LNCaP clone FGC (cell line): Measurements from ENCODE around the gene PPP2R5C.

Experiments
- DNase-seq: peaks from one replicate; pipeline ENCODE4 v3.0.0-alpha.2; 2011; ENCODE audit warnings: low read depth
- H3K4me3 ChIP-seq: 2 replicates; pipeline ENCODE4 v1.5.1; 2011; ENCODE audit warnings: mild to moderate bottlenecking, low read depth, low read length, control low read depth
- TF ChIP-seq, protein P1 (sequence below): IDR thresholded peaks from 2 replicates; pipeline ENCODE4 v1.5.1; 2012; ENCODE audit warnings: mild to moderate bottlenecking; ENCODE audit not compliant: control insufficient read depth, insufficient read depth; ENCODE audit errors: extremely low read depth

Gene PPP2R5C

GRCh38 chr14:101897326-101897725, 135.8 kb downstream of the PPP2R5C start:
- H3K4me3 ChIP-seq, result no peak overlapping the region
- DNase-seq, result no peak
- TF ChIP-seq, protein P1, sequence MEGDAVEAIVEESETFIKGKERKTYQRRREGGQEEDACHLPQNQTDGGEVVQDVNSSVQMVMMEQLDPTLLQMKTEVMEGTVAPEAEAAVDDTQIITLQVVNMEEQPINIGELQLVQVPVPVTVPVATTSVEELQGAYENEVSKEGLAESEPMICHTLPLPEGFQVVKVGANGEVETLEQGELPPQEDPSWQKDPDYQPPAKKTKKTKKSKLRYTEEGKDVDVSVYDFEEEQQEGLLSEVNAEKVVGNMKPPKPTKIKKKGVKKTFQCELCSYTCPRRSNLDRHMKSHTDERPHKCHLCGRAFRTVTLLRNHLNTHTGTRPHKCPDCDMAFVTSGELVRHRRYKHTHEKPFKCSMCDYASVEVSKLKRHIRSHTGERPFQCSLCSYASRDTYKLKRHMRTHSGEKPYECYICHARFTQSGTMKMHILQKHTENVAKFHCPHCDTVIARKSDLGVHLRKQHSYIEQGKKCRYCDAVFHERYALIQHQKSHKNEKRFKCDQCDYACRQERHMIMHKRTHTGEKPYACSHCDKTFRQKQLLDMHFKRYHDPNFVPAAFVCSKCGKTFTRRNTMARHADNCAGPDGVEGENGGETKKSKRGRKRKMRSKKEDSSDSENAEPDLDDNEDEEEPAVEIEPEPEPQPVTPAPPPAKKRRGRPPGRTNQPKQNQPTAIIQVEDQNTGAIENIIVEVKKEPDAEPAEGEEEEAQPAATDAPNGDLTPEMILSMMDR, result no peak

DNA sequence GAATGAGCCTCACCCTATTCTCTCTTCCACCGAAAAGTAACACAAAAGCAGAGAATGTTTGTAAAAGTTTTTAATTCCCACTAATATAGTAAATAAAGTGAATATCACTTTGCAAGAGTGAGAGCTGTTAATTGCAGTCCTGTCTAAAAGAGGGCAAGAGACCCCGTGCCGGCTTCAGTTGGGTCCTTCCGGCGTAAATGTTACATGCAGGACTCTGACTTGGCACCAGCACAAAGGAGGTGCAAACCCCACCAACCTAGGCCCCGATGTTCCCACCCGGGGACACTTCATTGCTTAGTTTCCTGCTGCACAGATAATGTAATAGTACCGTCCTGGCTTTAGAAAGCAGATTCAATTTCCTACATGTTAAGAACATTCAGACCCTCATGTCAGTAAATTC, 136.9 kb downstream of the PPP2R5C start:
- H3K4me3 ChIP-seq, result no peak overlapping the region
- TF ChIP-seq, protein P1, result no peak
- no peak for DNase-seq

- no peak for DNase-seq
- no peak overlapping the region for H3K4me3 ChIP-seq
- TF ChIP-seq, protein P1, result no peak
Observed at GRCh38 chr14:101899263-101899662, 137.8 kb downstream of the PPP2R5C start.

DNA sequence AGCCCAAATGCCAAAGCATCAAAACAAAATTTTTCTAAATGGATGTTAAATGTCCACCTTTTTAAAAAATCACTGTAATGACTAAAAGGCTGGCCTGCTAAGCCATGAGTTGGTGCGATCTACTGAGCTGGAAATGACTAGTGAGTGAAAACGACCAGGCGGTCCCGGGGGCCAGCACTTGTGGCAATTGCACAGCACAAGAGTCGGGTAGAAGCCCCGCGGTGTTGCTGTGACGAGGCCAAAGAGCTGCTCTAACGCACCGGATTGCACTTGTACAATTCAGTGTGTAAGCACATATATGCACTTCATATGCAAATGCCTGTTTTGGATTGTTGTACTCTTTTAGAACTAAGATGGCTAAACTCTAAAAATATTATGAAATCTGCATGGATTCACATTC, 138.7 kb downstream of the PPP2R5C start:
- DNase-seq, result no peak
- TF ChIP-seq, protein P1, result no peak
- H3K4me3 ChIP-seq, result no peak overlapping the region

DNA sequence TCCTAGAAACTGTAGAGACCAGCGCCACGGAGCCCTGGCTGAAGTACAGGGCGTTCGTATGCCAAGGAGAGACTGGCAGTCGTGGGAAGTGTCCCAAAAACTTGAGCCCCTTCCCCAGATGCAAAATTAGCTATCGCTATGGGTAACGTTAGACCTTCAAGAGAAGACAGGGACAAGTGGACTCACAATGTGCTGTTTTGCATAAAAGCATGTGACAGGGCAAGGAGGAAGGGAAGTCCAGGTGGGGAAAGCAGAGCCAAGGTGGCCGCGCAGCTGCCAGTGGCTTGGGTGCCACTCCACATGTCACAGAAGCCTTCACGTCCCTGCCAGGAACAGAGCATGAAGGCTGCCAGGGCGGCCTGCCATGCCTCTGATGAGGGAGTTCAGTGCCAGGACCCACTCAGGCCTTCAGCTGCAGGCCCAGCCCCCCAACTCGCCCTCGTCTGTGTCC, 141.6 kb downstream of the PPP2R5C start:
- no peak for DNase-seq
- H3K4me3 ChIP-seq, result no peak overlapping the region
- TF ChIP-seq, protein P1, result no peak

DNA sequence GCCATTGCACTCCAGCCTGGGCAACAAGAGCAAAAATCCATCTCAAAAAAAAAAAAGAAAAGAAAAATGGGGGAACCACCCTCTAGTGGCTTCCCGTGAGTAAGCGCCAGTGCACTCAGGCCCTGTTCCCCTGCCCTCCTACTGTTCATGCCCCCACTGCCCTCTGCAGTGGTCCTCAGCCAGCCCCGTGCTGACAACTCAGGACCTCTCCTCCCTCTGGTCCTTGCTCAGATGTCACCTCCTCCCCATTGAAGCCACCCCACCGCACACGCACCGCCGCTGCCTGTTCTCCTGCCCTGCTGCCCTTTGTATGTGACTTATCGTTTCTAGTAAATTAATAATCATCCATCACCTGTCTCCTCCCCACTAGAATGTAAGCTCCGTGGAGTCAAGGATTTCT, 144.1 kb downstream of the PPP2R5C start:
- no peak for DNase-seq
- TF ChIP-seq, protein P1, result no peak
- H3K4me3 ChIP-seq, result no peak overlapping the region

DNA sequence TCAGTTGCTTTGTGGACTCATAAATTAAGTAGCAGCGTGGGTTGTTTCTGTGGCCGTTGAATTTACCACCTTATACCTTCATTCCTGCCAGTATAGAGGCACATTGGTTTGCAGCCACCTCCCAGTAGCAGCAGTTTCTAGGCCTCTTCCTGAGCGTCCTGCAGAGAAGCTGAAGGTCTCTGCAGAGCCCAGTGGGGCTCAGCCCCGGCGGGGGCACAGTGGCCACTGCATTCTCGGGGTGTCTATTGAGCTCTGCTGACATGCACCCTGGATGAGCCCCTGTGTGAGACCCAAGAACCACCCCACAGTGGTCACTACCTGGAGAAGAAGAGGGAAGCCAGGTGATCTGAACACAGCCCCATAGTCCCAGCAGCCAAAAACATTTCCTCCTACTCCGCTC, 145.1 kb downstream of the PPP2R5C start:
- DNase-seq, result no peak
- no peak overlapping the region for H3K4me3 ChIP-seq
- TF ChIP-seq, protein P1, result no peak
